Astrocyte (in vitro differentiated cells and primary cell): ENCODE data around the gene CSRNP2.

Experiments used
- EZH2 ChIP-seq: IDR thresholded peaks from 2 replicates; pipeline ENCODE4 v1.6.1; 2012; ENCODE audit warnings: mild to moderate bottlenecking, low read length, inconsistent platforms; ENCODE audit not compliant: insufficient read depth
- TF ChIP-seq, protein P1 (sequence below): IDR thresholded peaks from 2 replicates; pipeline ENCODE4 v1.5.1; 2011; ENCODE audit warnings: low read depth, mild to moderate bottlenecking, inconsistent platforms, low read length, moderate library complexity; ENCODE audit not compliant: insufficient read depth

- TF ChIP-seq, protein P1, sequence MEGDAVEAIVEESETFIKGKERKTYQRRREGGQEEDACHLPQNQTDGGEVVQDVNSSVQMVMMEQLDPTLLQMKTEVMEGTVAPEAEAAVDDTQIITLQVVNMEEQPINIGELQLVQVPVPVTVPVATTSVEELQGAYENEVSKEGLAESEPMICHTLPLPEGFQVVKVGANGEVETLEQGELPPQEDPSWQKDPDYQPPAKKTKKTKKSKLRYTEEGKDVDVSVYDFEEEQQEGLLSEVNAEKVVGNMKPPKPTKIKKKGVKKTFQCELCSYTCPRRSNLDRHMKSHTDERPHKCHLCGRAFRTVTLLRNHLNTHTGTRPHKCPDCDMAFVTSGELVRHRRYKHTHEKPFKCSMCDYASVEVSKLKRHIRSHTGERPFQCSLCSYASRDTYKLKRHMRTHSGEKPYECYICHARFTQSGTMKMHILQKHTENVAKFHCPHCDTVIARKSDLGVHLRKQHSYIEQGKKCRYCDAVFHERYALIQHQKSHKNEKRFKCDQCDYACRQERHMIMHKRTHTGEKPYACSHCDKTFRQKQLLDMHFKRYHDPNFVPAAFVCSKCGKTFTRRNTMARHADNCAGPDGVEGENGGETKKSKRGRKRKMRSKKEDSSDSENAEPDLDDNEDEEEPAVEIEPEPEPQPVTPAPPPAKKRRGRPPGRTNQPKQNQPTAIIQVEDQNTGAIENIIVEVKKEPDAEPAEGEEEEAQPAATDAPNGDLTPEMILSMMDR, result no peak
- TF ChIP-seq EZH2, result no peak
Observed at GRCh38 chr12:51128919-51129318, 45.5 kb upstream of the CSRNP2 start.
